H9 (cell line): Measurements from ENCODE around the gene MEN1. TPM values are rescaled to one million over a fixed set of nuclear protein-coding genes. Genes with fewer than 3 reads are reported as not detected.

Source experiments
- DNase-seq: peaks from one replicate; pipeline ENCODE4 v3.0.0-alpha.2; 2017
- H2AFZ ChIP-seq: one replicate; pipeline ENCODE4 v1.6.1; 2013; ENCODE audit warnings: mild to moderate bottlenecking, low read length, control low read depth, moderate library complexity
- H2AK5ac ChIP-seq: 2 replicates; pipeline ENCODE4 v1.6.1; 2013; ENCODE audit warnings: low read length, control low read depth, mixed read lengths; ENCODE audit not compliant: insufficient read length
- H2BK120ac ChIP-seq: one replicate; pipeline ENCODE4 v1.6.1; 2013; ENCODE audit warnings: low read depth, mild to moderate bottlenecking, low read length, control low read depth, inconsistent platforms; ENCODE audit not compliant: poor library complexity, severe bottlenecking
- H2BK12ac ChIP-seq: 2 replicates; pipeline ENCODE4 v1.6.1; 2013; ENCODE audit warnings: low read length, control low read depth, mixed read lengths, low read depth; ENCODE audit not compliant: insufficient read length
- H2BK15ac ChIP-seq: 2 replicates; pipeline ENCODE4 v1.6.1; 2013; ENCODE audit warnings: low read depth, low read length, control low read depth
- H2BK20ac ChIP-seq: one replicate; pipeline ENCODE4 v1.6.1; 2013; ENCODE audit warnings: low read depth, mild to moderate bottlenecking, low read length, control low read depth, inconsistent platforms; ENCODE audit not compliant: poor library complexity, severe bottlenecking
- H2BK5ac ChIP-seq: 2 replicates; pipeline ENCODE4 v1.6.1; 2013; ENCODE audit warnings: low read length, control low read depth, mixed read lengths; ENCODE audit not compliant: insufficient read length
- H3K14ac ChIP-seq: 2 replicates; pipeline ENCODE4 v1.6.1; 2013; ENCODE audit warnings: low read length, control low read depth; ENCODE audit not compliant: insufficient read depth
- H3K18ac ChIP-seq: 2 replicates; pipeline ENCODE4 v1.6.1; 2013; ENCODE audit warnings: low read depth, mild to moderate bottlenecking, mixed read lengths, low read length, control low read depth; ENCODE audit not compliant: insufficient read length
- H3K23ac ChIP-seq: 2 replicates; pipeline ENCODE4 v1.6.1; 2013; ENCODE audit warnings: low read length, control low read depth, mixed read lengths, low read depth; ENCODE audit not compliant: insufficient read length
- H3K23me2 ChIP-seq: 2 replicates; pipeline ENCODE4 v1.6.1; 2013; ENCODE audit warnings: low read depth, mild to moderate bottlenecking, mixed read lengths, low read length, control low read depth; ENCODE audit not compliant: insufficient read length, poor library complexity, severe bottlenecking
- H3K27ac ChIP-seq: 2 replicates; pipeline ENCODE4 v1.5.1; 2013; ENCODE audit warnings: low read length, control low read depth, mixed read lengths, low read depth; ENCODE audit not compliant: insufficient read length
- H3K27me3 ChIP-seq: 2 replicates; pipeline ENCODE4 v1.6.1; 2013; ENCODE audit warnings: low read length, control low read depth, inconsistent platforms; ENCODE audit not compliant: insufficient read depth
- H3K4ac ChIP-seq: 2 replicates; pipeline ENCODE4 v1.6.1; 2013; ENCODE audit warnings: low read depth, mild to moderate bottlenecking, control low read depth, inconsistent platforms, low read length, moderate library complexity
- H3K4me1 ChIP-seq: 2 replicates; pipeline ENCODE4 v1.6.1; 2013; ENCODE audit warnings: low read length, control low read depth, inconsistent platforms; ENCODE audit not compliant: insufficient read depth
- H3K4me2 ChIP-seq: 2 replicates; pipeline ENCODE4 v1.6.1; 2013; ENCODE audit warnings: low read length, control low read depth, mixed read lengths; ENCODE audit not compliant: insufficient read length, insufficient read depth
- H3K56ac ChIP-seq: 2 replicates; pipeline ENCODE4 v1.6.1; 2013; ENCODE audit warnings: low read depth, mild to moderate bottlenecking, mixed read lengths, low read length, control low read depth; ENCODE audit not compliant: insufficient read length
- H3K79me1 ChIP-seq: 2 replicates; pipeline ENCODE4 v1.6.1; 2013; ENCODE audit warnings: low read depth, mild to moderate bottlenecking, moderate library complexity, low read length, control low read depth, inconsistent platforms; ENCODE audit not compliant: insufficient read depth, poor library complexity, severe bottlenecking
- H3K79me2 ChIP-seq: 2 replicates; pipeline ENCODE4 v1.6.1; 2013; ENCODE audit warnings: low read length, control low read depth, inconsistent platforms; ENCODE audit not compliant: insufficient read depth
- H3K9ac ChIP-seq: 2 replicates; pipeline ENCODE4 v1.6.1; 2013; ENCODE audit warnings: low read length, control low read depth, mixed read lengths; ENCODE audit not compliant: insufficient read length; ENCODE audit errors: extremely low read depth
- H3K9me3 ChIP-seq: one replicate; pipeline ENCODE4 v1.6.1; 2013; ENCODE audit warnings: low read depth, low read length, inconsistent platforms; ENCODE audit not compliant: control insufficient read depth
- H3T11ph ChIP-seq: one replicate; pipeline ENCODE4 v1.6.1; 2013; ENCODE audit warnings: mild to moderate bottlenecking, low read length, control low read depth, inconsistent platforms
- H4K20me1 ChIP-seq: one replicate; pipeline ENCODE4 v1.6.1; 2013; ENCODE audit not compliant: control insufficient read depth, insufficient read length, insufficient read depth
- H4K5ac ChIP-seq: 2 replicates; pipeline ENCODE4 v1.6.1; 2013; ENCODE audit warnings: low read depth, mild to moderate bottlenecking, mixed read lengths, low read length, control low read depth; ENCODE audit not compliant: insufficient read length
- H4K8ac ChIP-seq: replicated peaks from 2 replicates; pipeline ENCODE4 v1.6.1; 2013; ENCODE audit warnings: low read length, control low read depth, mixed read lengths, low read depth; ENCODE audit not compliant: insufficient read length
- H4K91ac ChIP-seq: 2 replicates; pipeline ENCODE4 v1.6.1; 2013; ENCODE audit warnings: low read depth, mild to moderate bottlenecking, moderate library complexity, mixed read lengths, low read length, control low read depth; ENCODE audit not compliant: insufficient read length
- H3K27ac Mint-ChIP-seq, 3 experiments: 2 replicates in 2 of 3; 3 replicates in 1 of 3; pipeline ENCODE4 v1.8.0; 2020 to 2021; ENCODE audit warnings: mixed read lengths in 3 of 3, mild to moderate bottlenecking in 1 of 3, moderate library complexity in 1 of 3
- H3K27me3 Mint-ChIP-seq: 2 replicates; pipeline ENCODE4 v1.8.0; 2021; ENCODE audit warnings: low read depth, mild to moderate bottlenecking, moderate library complexity, mixed read lengths
- H3K36me3 Mint-ChIP-seq, 3 experiments: 2 replicates in 2 of 3; 3 replicates in 1 of 3; pipeline ENCODE4 v1.8.0; 2020 to 2021; ENCODE audit warnings: low read depth in 3 of 3, mixed read lengths in 3 of 3; ENCODE audit not compliant: insufficient read depth in 1 of 3
- H3K4me1 Mint-ChIP-seq, 2 experiments: 2 replicates each; pipeline ENCODE4 v1.8.0; 2020; ENCODE audit warnings: mixed read lengths in 2 of 2
- H3K4me3 Mint-ChIP-seq, 2 experiments: 2 replicates in 1 of 2; 3 replicates in 1 of 2; pipeline ENCODE4 v1.8.0; 2020 to 2021; ENCODE audit warnings: mild to moderate bottlenecking in 2 of 2, mixed read lengths in 2 of 2, moderate library complexity in 1 of 2
- H3K9me3 Mint-ChIP-seq, 2 experiments: 2 replicates in 1 of 2; 3 replicates in 1 of 2; pipeline ENCODE4 v1.8.0; 2020; ENCODE audit warnings: mild to moderate bottlenecking in 2 of 2, mixed read lengths in 2 of 2, moderate library complexity in 1 of 2
- WGBS: extraction: QIAGEN DNeasy Blood & Tissue Kit; methylation state at CpG from one replicate; pipeline ENCODE4 v1.1.7; 2013; ENCODE audit warnings: missing lambda C conversion rate, low lambda C conversion rate, mixed read lengths; ENCODE audit not compliant: insufficient read length; ENCODE audit errors: extremely low coverage; 5-methylcytosine and 5-hydroxymethylcytosine counted together
- total RNA-seq: library from RNA; stranded (reverse); gene quantifications from 2 replicates; pipeline ENCODE4 v1.2.1, GENCODE V29; 2021
- TF ChIP-seq, protein P1 (sequence below): fragments of 200-600 bp; sonication (generic); conservative IDR thresholded peaks from 3 replicates; pipeline ENCODE4 v1.8.0; 2021; ENCODE audit warnings: antibody characterized with exemption, mild to moderate bottlenecking

MEN1 gene
- total RNA-seq, 1 experiment from 2014 or later: 49.9 TPM

- peaks cover 17 to 18% of the 10 kb centered on the region in 2 experiments for H3K4me1 Mint-ChIP-seq
- no peaks in the 10 kb centered on the region for H3K79me2 ChIP-seq
- no peak overlapping the region for H2BK20ac ChIP-seq
- no peaks in the 10 kb centered on the region for H3K79me1 ChIP-seq
- H3K27me3 ChIP-seq: no peaks in the 10 kb centered on the region
- no peak overlapping the region for H3K27ac ChIP-seq
- H3K14ac ChIP-seq: no peak overlapping the region
- H2AK5ac ChIP-seq: no peak overlapping the region
- no peaks in the 10 kb centered on the region for H3K23me2 ChIP-seq
- no peaks in the 10 kb centered on the region for H3K9me3 ChIP-seq
- no peak overlapping the region for H3K18ac ChIP-seq
- DNase-seq: no peak
- no peak overlapping the region for H3K9ac ChIP-seq
- no peaks in the 10 kb centered on the region for H3K9me3 Mint-ChIP-seq
- peak overlapping the region in 1 of 3 experiments; percentile 28; a peak in 1 of 7 replicates for H3K27ac Mint-ChIP-seq
- H3T11ph ChIP-seq: no peak overlapping the region
- H3K23ac ChIP-seq: no peak overlapping the region
- TF ChIP-seq, protein P1, sequence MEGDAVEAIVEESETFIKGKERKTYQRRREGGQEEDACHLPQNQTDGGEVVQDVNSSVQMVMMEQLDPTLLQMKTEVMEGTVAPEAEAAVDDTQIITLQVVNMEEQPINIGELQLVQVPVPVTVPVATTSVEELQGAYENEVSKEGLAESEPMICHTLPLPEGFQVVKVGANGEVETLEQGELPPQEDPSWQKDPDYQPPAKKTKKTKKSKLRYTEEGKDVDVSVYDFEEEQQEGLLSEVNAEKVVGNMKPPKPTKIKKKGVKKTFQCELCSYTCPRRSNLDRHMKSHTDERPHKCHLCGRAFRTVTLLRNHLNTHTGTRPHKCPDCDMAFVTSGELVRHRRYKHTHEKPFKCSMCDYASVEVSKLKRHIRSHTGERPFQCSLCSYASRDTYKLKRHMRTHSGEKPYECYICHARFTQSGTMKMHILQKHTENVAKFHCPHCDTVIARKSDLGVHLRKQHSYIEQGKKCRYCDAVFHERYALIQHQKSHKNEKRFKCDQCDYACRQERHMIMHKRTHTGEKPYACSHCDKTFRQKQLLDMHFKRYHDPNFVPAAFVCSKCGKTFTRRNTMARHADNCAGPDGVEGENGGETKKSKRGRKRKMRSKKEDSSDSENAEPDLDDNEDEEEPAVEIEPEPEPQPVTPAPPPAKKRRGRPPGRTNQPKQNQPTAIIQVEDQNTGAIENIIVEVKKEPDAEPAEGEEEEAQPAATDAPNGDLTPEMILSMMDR: no peak
- H2AFZ ChIP-seq: no peak overlapping the region
- no peak overlapping the region for H4K5ac ChIP-seq
- H3K4ac ChIP-seq: no peak overlapping the region
- H4K8ac ChIP-seq: no peak overlapping the region
- H2BK15ac ChIP-seq: no peak overlapping the region
- no peak overlapping the region for H2BK5ac ChIP-seq
- H3K56ac ChIP-seq: no peak overlapping the region
- no peak overlapping the region for H3K4me2 ChIP-seq
- WGBS: no CpG with 5 or more reads among the region's 27 CpGs
- no peaks in the 10 kb centered on the region for H3K27me3 Mint-ChIP-seq
- no peak overlapping the region for H2BK12ac ChIP-seq
- no peak overlapping the region for H2BK120ac ChIP-seq
- H3K4me3 Mint-ChIP-seq: no peak overlapping the region
- peaks cover 2 to 14% (median 11%) of the 10 kb centered on the region in 3 experiments; a peak in 6 of 7 replicates for H3K36me3 Mint-ChIP-seq
- no peak overlapping the region for H4K91ac ChIP-seq
- no peaks in the 10 kb centered on the region for H4K20me1 ChIP-seq
- no peaks in the 10 kb centered on the region; the same call in 1 of the 2 replicates for H3K4me1 ChIP-seq
These were observed 43.4 kb upstream of the MEN1 start for GRCh38 chr11:64853709-64854108.
